Measurements from ENCODE around the gene FARP1. TPM values are rescaled to one million over a fixed set of nuclear protein-coding genes. Genes with fewer than 3 reads are reported as not detected.

Gene FARP1
- total RNA-seq, 2 donors from 2014 or later = 89.5 to 93.6 TPM

GRCh38 chr13:98443800-98444325, 301.0 kb downstream of the FARP1 start:
- peaks cover 7 to 15% of the 10 kb centered on the region in 2 donors for H3K36me3 ChIP-seq (replicated peaks in 1 of 2; ENCODE audit: insufficient read depth in 1 of 2, low read depth in 2 of 2)
- H3K4me1 ChIP-seq = no peaks in the 10 kb centered on the region
- 87 to 91% methylated on average over 21 of the region's 21 CpGs for WGBS, 2 donors
- no peak overlapping the region for H3K4me3 ChIP-seq
- intact Hi-C loops (cut with DNase I) = no loop called here
- no peaks in the 10 kb centered on the region for H3K9me3 ChIP-seq
- DNase-seq (no peak), ATAC-seq (no peak)
- H3K27ac ChIP-seq = no peak overlapping the region
- H3K27me3 ChIP-seq = no peaks in the 10 kb centered on the region
- TF ChIP-seq POLR2A (IDR thresholded peaks at IDR 0.05) (no peak), CTCF (IDR thresholded peaks at IDR 0.05) (no peak)

- TF ChIP-seq POLR2A (IDR thresholded peaks at IDR 0.05) = no peak
- no peak for TF ChIP-seq CTCF (IDR thresholded peaks at IDR 0.05)
- Histone ChIP-seq H3K27ac (no peak overlapping the region), H3K4me3 (no peak overlapping the region), H3K9me3 (no peaks in the 10 kb centered on the region), H3K36me3 (replicated peaks in 1 of 2; ENCODE audit: insufficient read depth in 1 of 2, low read depth in 2 of 2) (peaks cover 11 to 16% of the 10 kb centered on the region in 2 donors), H3K27me3 (no peaks in the 10 kb centered on the region), H3K4me1 (no peaks in the 10 kb centered on the region)
- intact Hi-C loops (cut with DNase I) = no loop called here
- ATAC-seq (no peak), DNase-seq (no peak)
- WGBS, 2 donors = 90 to 95% methylated on average over 16 of the region's 16 CpGs
Observed at GRCh38 chr13:98444381-98444780, 301.5 kb downstream of the FARP1 start.

- TF ChIP-seq POLR2A (IDR thresholded peaks at IDR 0.05) = no peak
- peak; percentile 87 to 97 (median 94) for TF ChIP-seq CTCF (IDR thresholded peaks at IDR 0.05)
- ATAC-seq (peak; percentile 84), DNase-seq (peak; percentile 64 to 79 (median 72))
- H3K27ac ChIP-seq = peak overlapping the region in 2 of 4 donors; percentile 9 to 29
- H3K4me3 ChIP-seq = no peak overlapping the region
- H3K9me3 ChIP-seq = no peaks in the 10 kb centered on the region
- intact Hi-C loops (cut with DNase I) = loop anchor here (5.0 kb wide), 1 partner anchor 217 kb away; no protein-coding TSS in a partner anchor
- H3K27me3 ChIP-seq = no peaks in the 10 kb centered on the region
- WGBS, 2 donors = 7 to 27% methylated on average over 9 to 18 of the region's 18 CpGs
- no peaks in the 10 kb centered on the region for H3K4me1 ChIP-seq
- H3K36me3 ChIP-seq (replicated peaks in 1 of 2; ENCODE audit: insufficient read depth in 1 of 2, low read depth in 2 of 2) = peaks cover 11 to 12% of the 10 kb centered on the region in 2 donors
Observed at GRCh38 chr13:98445340-98446233, 302.7 kb downstream of the FARP1 start.

GRCh38 chr13:98446234-98446621, 303.3 kb downstream of the FARP1 start:
- Histone ChIP-seq H3K4me3 (no peak overlapping the region), H3K27ac (peak overlapping the region in 1 of 4 donors; percentile 29), H3K36me3 (replicated peaks in 1 of 2; ENCODE audit: insufficient read depth in 1 of 2, low read depth in 2 of 2) (peaks cover 11% of the 10 kb centered on the region in 2 donors), H3K27me3 (no peaks in the 10 kb centered on the region), H3K4me1 (no peaks in the 10 kb centered on the region), H3K9me3 (no peaks in the 10 kb centered on the region)
- ATAC-seq (no peak), DNase-seq (no peak)
- intact Hi-C loops (cut with DNase I) = loop anchor here (5.0 kb wide), 1 partner anchor 216 kb away; no protein-coding TSS in a partner anchor
- TF ChIP-seq CTCF (IDR thresholded peaks at IDR 0.05) (no peak), POLR2A (IDR thresholded peaks at IDR 0.05) (no peak)
- WGBS, 2 donors = 87 to 95% methylated on average over 5 to 8 of the region's 11 CpGs

Data from body of pancreas (tissue), 4 donors.